K562 (cell line): ENCODE data around the gene PLCL2.

Experiments used
- GABPA ChIP-seq: fragments of 200-800 bp; sonication (Bioruptor generic); conservative IDR thresholded peaks from 2 replicates; pipeline ENCODE4 v1.6.1; 2016; ENCODE audit warnings: low read depth, missing genetic modification characterization, missing compliant biosample characterization
- MEIS2 ChIP-seq: fragments of 450-650 bp; IDR thresholded peaks from 2 replicates; pipeline ENCODE4 v1.6.1; 2014; ENCODE audit warnings: mild to moderate bottlenecking; ENCODE audit not compliant: partially characterized antibody
- MYNN ChIP-seq, 2 experiments: sonication (generic); formaldehyde crosslinking in 1 of 2; IDR thresholded peaks; 2 replicates each; pipeline versions ENCODE4 v1.5.0 to v1.6.1; 2016 to 2020; ENCODE audit warnings: antibody characterized with exemption in 1 of 2, missing genetic modification reagents in 1 of 2
- POLR2A ChIP-seq: fragments of 450-650 bp; conservative IDR thresholded peaks from 2 replicates; pipeline ENCODE4 v1.6.1; 2016
- POLR2AphosphoS2 ChIP-seq: IDR thresholded peaks from 2 replicates; pipeline ENCODE4 v1.6.1; 2012; ENCODE audit warnings: low read length, improper control_type of control experiment
- RCOR1 ChIP-seq, 2 experiments: IDR thresholded peaks; 2 replicates each; pipeline ENCODE4 v1.6.1; 2012; ENCODE audit warnings: low read depth in 2 of 2, low read length in 2 of 2, borderline replicate concordance in 1 of 2, improper control_type of control experiment in 1 of 2
- SP2 ChIP-seq: IDR thresholded peaks from 2 replicates; pipeline ENCODE4 v1.6.1; 2011; ENCODE audit warnings: mild to moderate bottlenecking, low read depth, low read length, moderate library complexity; ENCODE audit not compliant: poor library complexity, severe bottlenecking; ENCODE audit errors: extremely low read depth
- TAF1 ChIP-seq: IDR thresholded peaks from 2 replicates; pipeline ENCODE4 v1.6.1; 2011; ENCODE audit warnings: mild to moderate bottlenecking, low read length, moderate library complexity; ENCODE audit not compliant: insufficient read depth, control insufficient read depth, severe bottlenecking; ENCODE audit errors: extremely low read depth
- ZFX ChIP-seq: sonication (generic); formaldehyde crosslinking; IDR thresholded peaks from 2 replicates; pipeline ENCODE4 v1.8.0; 2022; ENCODE audit warnings: mild to moderate bottlenecking, missing genetic modification reagents, moderate library complexity
- ZNF316 ChIP-seq: fragments of 450-650 bp; IDR thresholded peaks from 2 replicates; pipeline ENCODE4 v1.6.1; 2016
- TF ChIP-seq, protein P1 (sequence below), 3 experiments: IDR thresholded peaks in 2 of 3; conservative IDR thresholded peaks in 1 of 3; 2 replicates each; pipeline ENCODE4 v1.5.1; 2011 to 2012; ENCODE audit warnings: low read length in 3 of 3, mild to moderate bottlenecking in 3 of 3, control low read depth in 2 of 3, improper control_type of control experiment in 1 of 3, inconsistent platforms in 1 of 3, low read depth in 1 of 3, mixed read lengths in 1 of 3, moderate library complexity in 1 of 3; ENCODE audit not compliant: insufficient read depth in 2 of 3
- TF ChIP-seq, protein P2 (sequence below): sonication (generic); formaldehyde crosslinking; IDR thresholded peaks from 2 replicates; pipeline ENCODE4 v1.9.0; 2022; ENCODE audit warnings: mild to moderate bottlenecking, missing genetic modification reagents
- TF ChIP-seq, protein P3 (sequence below): sonication (generic); formaldehyde crosslinking; IDR thresholded peaks from 2 replicates; pipeline ENCODE4 v1.8.0; 2022; ENCODE audit warnings: missing genetic modification reagents, mild to moderate bottlenecking, moderate library complexity, borderline replicate concordance

DNA sequence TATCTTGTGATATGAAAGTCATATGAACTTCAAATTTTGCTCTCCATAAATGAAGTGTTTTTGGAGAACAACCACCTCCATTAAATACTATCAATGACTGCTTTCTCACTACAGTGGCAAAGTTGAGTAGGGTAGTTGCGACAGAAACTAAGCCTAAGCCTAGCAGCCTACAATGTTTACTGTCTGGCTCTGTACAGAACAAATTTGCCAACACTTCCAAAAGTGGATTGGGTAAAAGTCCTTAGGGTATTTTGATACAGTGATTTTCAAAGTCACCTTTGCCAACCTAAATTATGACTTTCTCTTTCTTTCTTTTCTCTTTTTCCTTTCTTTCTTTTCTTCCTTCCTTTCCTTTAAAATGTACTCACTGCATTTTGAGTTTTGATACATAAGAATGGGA, 142.6 kb downstream of the PLCL2 start:
- TF ChIP-seq, protein P1, sequence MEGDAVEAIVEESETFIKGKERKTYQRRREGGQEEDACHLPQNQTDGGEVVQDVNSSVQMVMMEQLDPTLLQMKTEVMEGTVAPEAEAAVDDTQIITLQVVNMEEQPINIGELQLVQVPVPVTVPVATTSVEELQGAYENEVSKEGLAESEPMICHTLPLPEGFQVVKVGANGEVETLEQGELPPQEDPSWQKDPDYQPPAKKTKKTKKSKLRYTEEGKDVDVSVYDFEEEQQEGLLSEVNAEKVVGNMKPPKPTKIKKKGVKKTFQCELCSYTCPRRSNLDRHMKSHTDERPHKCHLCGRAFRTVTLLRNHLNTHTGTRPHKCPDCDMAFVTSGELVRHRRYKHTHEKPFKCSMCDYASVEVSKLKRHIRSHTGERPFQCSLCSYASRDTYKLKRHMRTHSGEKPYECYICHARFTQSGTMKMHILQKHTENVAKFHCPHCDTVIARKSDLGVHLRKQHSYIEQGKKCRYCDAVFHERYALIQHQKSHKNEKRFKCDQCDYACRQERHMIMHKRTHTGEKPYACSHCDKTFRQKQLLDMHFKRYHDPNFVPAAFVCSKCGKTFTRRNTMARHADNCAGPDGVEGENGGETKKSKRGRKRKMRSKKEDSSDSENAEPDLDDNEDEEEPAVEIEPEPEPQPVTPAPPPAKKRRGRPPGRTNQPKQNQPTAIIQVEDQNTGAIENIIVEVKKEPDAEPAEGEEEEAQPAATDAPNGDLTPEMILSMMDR (IDR thresholded peaks at IDR 0.05 in 2 of 3, conservative IDR thresholded peaks at IDR 0.05 in 1 of 3; ENCODE audit: insufficient read depth in 2 of 3, low read depth in 1 of 3, low read length in 3 of 3), result no peak
- TF ChIP-seq MEIS2 (no peak), MYNN (IDR thresholded peaks at IDR 0.05) (no peak), MYNN (CRISPR knock-in tag; IDR thresholded peaks at IDR 0.05) (no peak), POLR2A (no peak), ZNF316 (no peak), SP2 (no peak), ZFX (CRISPR knock-in tag) (no peak), GABPA (tag) (no peak), RCOR1 (IDR thresholded peaks at IDR 0.05; ENCODE audit: borderline replicate concordance in 1 of 2, low read depth in 2 of 2, low read length in 2 of 2) (no peak), POLR2AphosphoS2 (no peak), TAF1 (no peak)
- TF ChIP-seq, protein P2, sequence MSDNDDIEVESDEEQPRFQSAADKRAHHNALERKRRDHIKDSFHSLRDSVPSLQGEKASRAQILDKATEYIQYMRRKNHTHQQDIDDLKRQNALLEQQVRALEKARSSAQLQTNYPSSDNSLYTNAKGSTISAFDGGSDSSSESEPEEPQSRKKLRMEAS (CRISPR knock-in tag), result no peak
- TF ChIP-seq, protein P3, sequence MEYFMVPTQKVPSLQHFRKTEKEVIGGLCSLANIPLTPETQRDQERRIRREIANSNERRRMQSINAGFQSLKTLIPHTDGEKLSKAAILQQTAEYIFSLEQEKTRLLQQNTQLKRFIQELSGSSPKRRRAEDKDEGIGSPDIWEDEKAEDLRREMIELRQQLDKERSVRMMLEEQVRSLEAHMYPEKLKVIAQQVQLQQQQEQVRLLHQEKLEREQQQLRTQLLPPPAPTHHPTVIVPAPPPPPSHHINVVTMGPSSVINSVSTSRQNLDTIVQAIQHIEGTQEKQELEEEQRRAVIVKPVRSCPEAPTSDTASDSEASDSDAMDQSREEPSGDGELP, result no peak
